DOHH2 (cell line): Measurements from ENCODE around the gene CCR2.

Experiments used
- H3F3A ChIP-seq: fragments of 200-600 bp; sonication (generic), shearing (Covaris generic); 2 replicates; pipeline ENCODE4 v1.6.0; 2016; ENCODE audit warnings: antibody characterized with exemption, mild to moderate bottlenecking; ENCODE audit not compliant: control insufficient read depth, insufficient read depth
- H3K27ac ChIP-seq: fragments of 200-600 bp; sonication (generic); 2 replicates; pipeline ENCODE4 v1.5.1; 2014; ENCODE audit warnings: low read depth, mild to moderate bottlenecking, low read length, moderate library complexity
- H3K27me3 ChIP-seq: fragments of 200-600 bp; sonication (generic); 2 replicates; pipeline ENCODE4 v1.6.1; 2014; ENCODE audit warnings: mild to moderate bottlenecking, low read length, mixed read lengths; ENCODE audit not compliant: control insufficient read depth
- H3K36me3 ChIP-seq: fragments of 200-600 bp; sonication (generic); 2 replicates; pipeline ENCODE4 v1.6.1; 2014; ENCODE audit warnings: mild to moderate bottlenecking, low read length, moderate library complexity, mixed read lengths; ENCODE audit not compliant: control insufficient read depth
- H3K4me1 ChIP-seq: fragments of 200-600 bp; sonication (generic); 2 replicates; pipeline ENCODE4 v1.6.1; 2014; ENCODE audit warnings: mild to moderate bottlenecking, low read length, mixed read lengths; ENCODE audit not compliant: control insufficient read depth
- H3K4me2 ChIP-seq: fragments of 200-600 bp; sonication (generic); 2 replicates; pipeline ENCODE4 v1.6.0; 2014; ENCODE audit warnings: mild to moderate bottlenecking, low read length, moderate library complexity
- H3K4me3 ChIP-seq: fragments of 200-600 bp; sonication (generic); 2 replicates; pipeline ENCODE4 v1.5.1; 2014; ENCODE audit warnings: mild to moderate bottlenecking, low read length, mixed read lengths
- H3K79me2 ChIP-seq: fragments of 200-600 bp; sonication (generic); 2 replicates; pipeline ENCODE4 v1.6.1; 2014; ENCODE audit warnings: mild to moderate bottlenecking, low read length, mixed read lengths; ENCODE audit not compliant: control insufficient read depth
- H3K9me2 ChIP-seq: fragments of 200-600 bp; sonication (generic); replicated peaks from 2 replicates; pipeline ENCODE4 v1.6.1; 2014; ENCODE audit warnings: mild to moderate bottlenecking, low read length, mixed read lengths; ENCODE audit not compliant: control insufficient read depth
- H3K9me3 ChIP-seq: fragments of 200-600 bp; sonication (generic); 2 replicates; pipeline ENCODE4 v1.6.1; 2014; ENCODE audit warnings: antibody characterized with exemption, low read length, mixed read lengths; ENCODE audit not compliant: control insufficient read depth, insufficient read depth
- H4K20me1 ChIP-seq: fragments of 200-600 bp; sonication (generic); 2 replicates; pipeline ENCODE4 v1.6.0; 2014; ENCODE audit warnings: low read depth, mild to moderate bottlenecking, antibody characterized with exemption, low read length, moderate library complexity; ENCODE audit not compliant: control insufficient read depth, insufficient read depth
- EZH2phosphoT487 ChIP-seq: fragments of 200-600 bp; sonication (generic); IDR thresholded peaks from 2 replicates; pipeline ENCODE4 v1.6.1; 2017; ENCODE audit warnings: borderline replicate concordance, mild to moderate bottlenecking, antibody characterized with exemption, low read length, moderate library complexity, mixed read lengths
- TF ChIP-seq, protein P1 (sequence below): fragments of 200-600 bp; sonication (generic); IDR thresholded peaks from one replicate; pipeline ENCODE4 v1.5.1; 2014; ENCODE audit warnings: antibody characterized with exemption, mild to moderate bottlenecking, low read depth, low read length; ENCODE audit not compliant: poor library complexity, severe bottlenecking

CCR2 gene

GRCh38 chr3:46375218-46375617 is 21.3 kb downstream of the CCR2 start:
- Histone ChIP-seq H3K36me3 (no peaks in the 10 kb centered on the region), H3K4me1 (no peaks in the 10 kb centered on the region), H3K9me3 (no peaks in the 10 kb centered on the region), H3K79me2 (no peaks in the 10 kb centered on the region), H4K20me1 (no peaks in the 10 kb centered on the region), H3K4me2 (no peak overlapping the region), H3K27ac (no peak overlapping the region), H3K9me2 (no peaks in the 10 kb centered on the region), H3F3A (no peaks in the 10 kb centered on the region), H3K27me3 (peaks cover 24% of the 10 kb centered on the region), H3K4me3 (no peak overlapping the region)
- TF ChIP-seq, protein P1, sequence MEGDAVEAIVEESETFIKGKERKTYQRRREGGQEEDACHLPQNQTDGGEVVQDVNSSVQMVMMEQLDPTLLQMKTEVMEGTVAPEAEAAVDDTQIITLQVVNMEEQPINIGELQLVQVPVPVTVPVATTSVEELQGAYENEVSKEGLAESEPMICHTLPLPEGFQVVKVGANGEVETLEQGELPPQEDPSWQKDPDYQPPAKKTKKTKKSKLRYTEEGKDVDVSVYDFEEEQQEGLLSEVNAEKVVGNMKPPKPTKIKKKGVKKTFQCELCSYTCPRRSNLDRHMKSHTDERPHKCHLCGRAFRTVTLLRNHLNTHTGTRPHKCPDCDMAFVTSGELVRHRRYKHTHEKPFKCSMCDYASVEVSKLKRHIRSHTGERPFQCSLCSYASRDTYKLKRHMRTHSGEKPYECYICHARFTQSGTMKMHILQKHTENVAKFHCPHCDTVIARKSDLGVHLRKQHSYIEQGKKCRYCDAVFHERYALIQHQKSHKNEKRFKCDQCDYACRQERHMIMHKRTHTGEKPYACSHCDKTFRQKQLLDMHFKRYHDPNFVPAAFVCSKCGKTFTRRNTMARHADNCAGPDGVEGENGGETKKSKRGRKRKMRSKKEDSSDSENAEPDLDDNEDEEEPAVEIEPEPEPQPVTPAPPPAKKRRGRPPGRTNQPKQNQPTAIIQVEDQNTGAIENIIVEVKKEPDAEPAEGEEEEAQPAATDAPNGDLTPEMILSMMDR: no peak
- 0 out of 2 replicates have a peak, but pooled peaks have one; percentile 43 for TF ChIP-seq EZH2phosphoT487

DNA sequence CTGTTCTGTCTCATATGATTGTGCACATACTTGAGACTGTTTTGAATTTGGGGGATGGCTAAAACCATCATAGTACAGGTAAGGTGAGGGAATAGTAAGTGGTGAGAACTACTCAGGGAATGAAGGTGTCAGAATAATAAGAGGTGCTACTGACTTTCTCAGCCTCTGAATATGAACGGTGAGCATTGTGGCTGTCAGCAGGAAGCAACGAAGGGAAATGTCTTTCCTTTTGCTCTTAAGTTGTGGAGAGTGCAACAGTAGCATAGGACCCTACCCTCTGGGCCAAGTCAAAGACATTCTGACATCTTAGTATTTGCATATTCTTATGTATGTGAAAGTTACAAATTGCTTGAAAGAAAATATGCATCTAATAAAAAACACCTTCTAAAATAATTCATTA is 21.9 kb downstream of the CCR2 start:
- no peaks in the 10 kb centered on the region for H3K9me2 ChIP-seq
- H3K9me3 ChIP-seq: no peaks in the 10 kb centered on the region
- no peaks in the 10 kb centered on the region for H3K36me3 ChIP-seq
- H3K79me2 ChIP-seq: no peaks in the 10 kb centered on the region
- no peaks in the 10 kb centered on the region for H3F3A ChIP-seq
- H3K4me3 ChIP-seq: no peak overlapping the region
- no peaks in the 10 kb centered on the region for H4K20me1 ChIP-seq
- H3K27me3 ChIP-seq: peaks cover 23% of the 10 kb centered on the region
- no peak for TF ChIP-seq EZH2phosphoT487
- TF ChIP-seq, protein P1: no peak
- no peak overlapping the region for H3K4me2 ChIP-seq
- no peaks in the 10 kb centered on the region for H3K4me1 ChIP-seq
- no peak overlapping the region for H3K27ac ChIP-seq

DNA sequence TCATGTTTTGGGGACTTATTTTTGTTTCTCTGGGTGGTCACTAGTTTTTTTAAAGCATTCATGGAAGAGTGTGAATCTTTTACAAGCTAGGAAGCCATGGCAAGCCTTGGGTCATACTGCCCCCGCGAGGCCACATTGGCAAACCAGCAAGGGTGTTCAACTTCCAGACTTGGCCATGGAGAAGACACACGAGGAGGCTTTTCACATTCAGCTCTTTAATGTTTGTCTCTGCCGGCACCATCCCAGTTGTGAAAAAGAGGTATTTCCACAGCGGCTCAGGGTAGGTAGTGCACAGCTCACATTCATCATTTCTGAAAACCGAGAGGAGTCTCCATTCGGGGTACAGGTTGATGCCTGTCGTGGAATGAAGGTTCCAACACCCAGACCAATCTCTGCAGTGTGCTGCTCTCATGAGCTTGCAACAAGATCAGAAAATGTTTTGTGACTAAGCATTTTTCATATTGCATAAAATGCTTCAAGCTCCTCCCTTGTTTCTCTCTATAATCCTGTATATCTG is 24.6 kb downstream of the CCR2 start:
- no peak overlapping the region for H3K4me2 ChIP-seq
- H3K36me3 ChIP-seq: no peaks in the 10 kb centered on the region
- no peaks in the 10 kb centered on the region for H3F3A ChIP-seq
- no peak overlapping the region for H3K27ac ChIP-seq
- H3K79me2 ChIP-seq: no peaks in the 10 kb centered on the region
- TF ChIP-seq EZH2phosphoT487: no peak
- TF ChIP-seq, protein P1: peak; percentile 84
- no peak overlapping the region for H3K4me3 ChIP-seq
- peaks cover 21% of the 10 kb centered on the region for H3K27me3 ChIP-seq
- no peaks in the 10 kb centered on the region for H4K20me1 ChIP-seq
- H3K9me3 ChIP-seq: no peaks in the 10 kb centered on the region
- peaks cover 3% of the 10 kb centered on the region for H3K4me1 ChIP-seq
- H3K9me2 ChIP-seq: no peaks in the 10 kb centered on the region
